ENCODE measurements around the gene FAM171A1.
"Not testable (repeated sequence)": the region's sequence is repeated elsewhere in the genome, so short reads cannot be mapped to it uniquely, and the experiment has no call there.

The FAM171A1 gene

DNA sequence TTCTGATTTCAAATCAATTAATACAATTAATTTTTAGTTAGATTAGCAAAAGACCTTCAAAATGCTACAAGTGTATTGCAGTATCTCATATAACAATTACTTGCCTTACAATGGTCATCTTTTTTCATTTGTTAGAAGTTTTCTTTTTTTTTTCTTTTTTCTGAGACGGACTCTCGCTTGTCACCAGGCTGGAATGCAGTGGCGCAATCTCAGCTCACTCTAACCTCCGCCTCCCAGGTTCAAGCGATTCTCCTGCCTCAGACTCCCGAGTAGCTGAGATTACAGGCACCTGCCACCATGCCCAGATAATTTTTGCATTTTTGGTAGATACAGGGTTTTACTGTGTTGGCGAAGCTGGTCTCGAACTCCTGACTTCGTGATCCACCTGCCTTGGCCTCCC lies 95.0 kb downstream of the FAM171A1 start:
- DNase-seq: not testable (repeated sequence)

DNA sequence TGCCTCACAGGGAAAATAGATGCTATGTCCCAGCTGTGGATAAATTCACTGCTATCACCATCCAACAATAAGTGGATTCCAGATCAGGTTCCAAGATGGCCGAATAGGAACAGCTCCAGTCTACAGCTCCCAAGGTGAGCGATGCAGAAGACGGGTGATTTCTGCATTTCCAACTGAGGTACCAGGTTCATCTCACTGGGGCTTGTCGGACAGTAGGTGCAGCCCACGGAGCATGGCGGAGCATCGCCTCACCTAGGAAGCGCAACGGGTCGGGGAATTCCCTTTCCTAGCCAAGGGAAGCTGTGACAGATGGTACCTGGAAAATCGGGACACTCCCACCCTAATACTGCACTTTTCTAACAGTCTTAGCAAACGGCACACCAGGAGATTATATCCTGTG lies 101.3 kb downstream of the FAM171A1 start:
- not testable (repeated sequence) for DNase-seq

DNA sequence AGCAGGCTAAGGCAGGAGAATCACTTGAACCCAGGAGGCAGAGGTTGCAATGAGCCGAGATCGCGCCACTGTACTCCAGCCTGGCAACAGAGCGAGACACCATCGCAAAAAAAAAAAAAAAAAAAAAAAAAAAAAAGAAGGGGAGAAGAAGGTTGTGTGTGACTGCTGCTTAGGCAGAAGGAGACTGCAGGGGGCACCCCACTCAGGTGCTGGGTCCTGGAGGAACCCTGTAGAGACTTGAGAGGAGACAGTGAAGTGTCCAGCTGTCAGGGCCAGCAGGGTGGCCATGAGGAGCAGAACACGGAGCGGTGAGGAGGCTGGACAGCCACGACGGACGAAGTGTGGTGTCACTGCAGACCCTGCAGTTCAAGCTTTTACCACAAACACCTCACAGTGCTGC lies 103.6 kb downstream of the FAM171A1 start:
- no peak for DNase-seq

DNA sequence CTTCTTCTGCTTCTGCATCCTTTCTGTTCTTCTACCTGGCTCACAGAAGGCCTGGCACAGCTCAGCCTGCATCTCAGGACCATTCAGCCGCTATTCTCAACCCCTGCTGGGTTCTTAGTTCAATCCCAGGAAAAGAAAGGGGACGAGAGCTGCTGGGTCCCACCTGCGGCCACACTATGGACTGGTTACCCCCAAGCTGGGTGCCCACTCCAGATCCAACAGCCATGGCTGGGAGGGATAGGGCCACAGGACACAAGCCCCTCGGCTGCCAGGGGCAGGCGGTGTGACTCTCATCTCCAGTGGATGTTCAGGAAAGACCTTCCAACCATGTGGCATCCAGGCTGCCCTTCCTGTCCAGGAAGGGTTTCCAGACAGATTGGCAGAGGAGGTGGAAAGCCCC lies 105.0 kb downstream of the FAM171A1 start:
- no peak for DNase-seq

DNA sequence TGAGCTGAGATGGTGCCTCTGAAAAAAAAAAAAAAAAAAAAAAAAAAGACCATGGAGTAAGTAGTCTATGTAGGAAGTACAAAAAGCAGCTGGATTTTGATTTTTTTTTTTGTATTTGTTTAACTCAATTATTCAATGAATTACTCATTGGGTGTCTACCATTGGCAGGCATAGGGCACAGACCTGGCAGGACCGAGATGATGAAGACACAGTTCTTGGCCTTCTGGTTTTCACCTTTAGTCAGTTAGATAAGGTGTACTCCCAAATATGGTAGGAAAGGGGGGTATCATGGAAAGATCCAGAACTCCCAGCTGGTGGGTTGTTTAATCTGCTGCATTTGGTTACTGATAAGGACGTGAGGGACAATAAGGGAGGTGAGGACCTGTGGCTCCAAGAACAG lies 105.5 kb downstream of the FAM171A1 start:
- DNase-seq: no peak

DNA sequence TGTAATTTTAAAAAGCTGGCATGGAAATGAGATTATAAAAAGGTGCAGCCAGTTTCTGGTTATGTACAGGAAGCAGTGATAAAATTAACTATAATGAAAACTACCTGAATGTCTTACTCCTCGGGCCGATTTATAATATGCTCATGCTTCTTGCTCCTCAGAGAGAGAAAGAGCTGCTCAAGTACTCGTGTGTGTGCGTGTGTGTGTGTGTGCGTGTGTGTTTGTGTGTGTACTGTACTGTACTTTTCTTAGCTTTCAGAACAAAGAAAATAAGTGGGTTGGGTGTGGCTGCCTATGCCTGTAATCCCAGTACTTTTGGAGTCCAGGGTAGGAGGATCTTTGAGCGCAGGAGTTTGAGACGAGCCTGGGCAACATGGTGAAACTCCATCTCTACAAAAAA lies 106.0 kb downstream of the FAM171A1 start:
- no peak for DNase-seq

DNA sequence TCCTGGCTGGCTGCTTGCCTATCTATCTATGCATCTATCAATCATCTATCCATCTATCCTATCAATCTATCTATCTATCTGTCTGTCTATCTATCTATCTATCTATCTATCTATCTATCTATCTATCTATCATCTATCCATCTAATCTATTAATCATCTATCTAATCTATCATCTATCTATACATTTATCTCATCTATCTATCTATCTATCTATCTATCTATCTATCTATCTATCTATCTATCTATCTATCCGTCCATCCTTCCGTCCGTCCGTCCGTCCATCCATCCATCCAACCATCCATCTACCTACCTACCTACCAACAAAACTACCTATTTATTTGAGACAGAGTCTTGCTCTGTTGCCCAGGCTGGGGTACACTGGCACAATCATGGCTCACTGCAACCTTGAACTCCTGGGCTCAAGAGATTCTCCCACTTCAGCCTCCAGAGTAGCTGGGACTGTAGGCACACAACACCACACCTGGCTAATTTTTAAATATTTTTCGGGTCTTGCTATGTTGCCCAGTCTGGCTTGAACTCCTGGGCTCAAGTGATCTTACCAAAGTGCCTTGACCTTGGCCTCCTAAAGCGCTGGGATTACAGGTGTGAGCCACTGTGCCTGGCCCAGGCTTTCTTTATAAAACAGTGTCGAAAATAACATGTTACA lies 107.3 kb downstream of the FAM171A1 start:
- DNase-seq: no peak

DNA sequence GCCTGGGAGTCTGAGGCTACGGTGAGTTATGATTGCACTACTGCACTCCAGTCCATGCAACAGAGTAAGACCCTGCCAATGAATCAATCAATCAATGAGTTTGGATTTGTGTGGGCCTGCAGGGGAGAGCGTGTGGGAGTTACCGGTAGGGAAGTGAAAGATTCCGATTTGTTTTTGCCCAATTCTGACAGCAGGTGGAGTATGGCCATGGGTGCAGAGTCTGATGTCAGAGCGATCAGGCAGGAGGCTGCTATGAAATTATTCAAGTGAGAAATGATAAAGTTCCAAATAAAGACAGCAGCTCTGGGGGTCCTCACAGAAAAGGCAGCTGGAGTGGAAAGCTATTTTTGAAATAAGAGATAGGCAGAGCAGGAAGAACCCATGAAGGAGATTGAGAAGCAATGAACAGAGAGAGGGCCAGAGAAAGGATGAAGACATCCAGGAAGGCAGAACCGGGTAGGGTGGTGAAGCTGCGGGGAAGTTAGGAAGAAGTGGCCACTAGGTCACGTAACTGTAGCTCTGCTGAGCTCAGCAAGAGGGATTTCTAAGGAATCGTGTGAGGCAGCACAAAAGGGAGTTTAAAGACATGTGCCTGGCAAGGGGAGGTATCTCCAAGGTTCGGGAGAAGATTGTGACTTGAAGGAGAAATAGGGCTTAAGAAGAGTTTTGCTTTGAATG lies 108.9 kb downstream of the FAM171A1 start:
- no peak for DNase-seq

DNA sequence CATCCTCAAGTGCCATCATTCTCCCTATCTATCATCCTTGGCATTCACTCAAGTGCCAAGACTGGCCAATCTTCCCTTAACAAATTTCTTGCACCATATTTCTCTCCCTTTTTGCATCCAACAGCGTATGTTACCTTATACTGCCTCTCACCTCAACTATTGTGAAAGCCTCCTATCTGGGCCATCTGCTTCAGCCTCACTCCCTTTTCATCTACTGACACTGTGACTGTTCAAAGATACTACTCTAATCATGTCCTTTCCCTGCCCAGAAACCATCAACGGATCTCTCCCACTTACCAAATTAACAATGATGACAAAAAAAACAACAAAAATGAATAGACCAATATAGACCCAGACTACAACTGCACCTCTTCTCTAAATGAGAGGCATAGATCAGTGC lies 112.0 kb downstream of the FAM171A1 start:
- DNase-seq: no peak

DNA sequence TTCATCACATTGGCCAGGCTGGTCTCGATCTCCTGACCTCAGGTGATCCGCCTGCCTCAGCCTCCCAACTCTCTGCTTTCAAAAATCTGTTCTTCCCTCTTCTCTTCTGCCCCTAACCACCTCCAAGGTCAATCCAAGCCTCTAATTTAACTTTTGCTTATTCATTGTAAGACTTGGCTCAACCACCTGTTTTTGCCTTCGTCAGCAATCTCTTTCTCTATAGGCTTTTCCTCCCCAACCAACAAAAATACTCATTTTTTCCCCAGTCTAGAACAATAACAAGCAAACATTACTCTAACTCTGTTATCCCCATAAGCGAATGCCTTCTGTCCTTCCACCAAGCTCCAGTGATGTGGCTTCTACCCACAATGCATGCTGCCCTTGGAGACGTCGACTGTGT lies 112.8 kb downstream of the FAM171A1 start:
- no peak for DNase-seq

DNA sequence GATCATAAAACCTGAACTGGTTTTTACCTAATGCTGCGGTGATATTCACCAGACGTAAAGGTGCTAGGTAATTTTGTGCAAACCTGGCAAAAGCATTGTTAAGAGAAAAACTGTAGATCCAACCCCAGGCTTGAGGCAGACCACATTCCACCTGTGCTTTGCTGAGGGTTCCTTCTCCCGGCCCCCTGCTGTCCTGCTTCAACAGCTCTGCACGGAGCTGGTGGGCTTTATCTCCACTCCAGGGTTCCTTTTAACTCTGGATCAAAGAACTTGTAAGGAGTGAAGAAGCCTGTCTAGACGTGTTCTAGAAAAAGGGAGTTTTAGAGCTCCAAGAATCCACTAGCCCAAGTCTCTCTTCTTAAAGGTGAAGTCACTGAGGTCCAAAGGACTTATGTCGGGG lies 115.1 kb downstream of the FAM171A1 start:
- no peak for DNase-seq

DNA sequence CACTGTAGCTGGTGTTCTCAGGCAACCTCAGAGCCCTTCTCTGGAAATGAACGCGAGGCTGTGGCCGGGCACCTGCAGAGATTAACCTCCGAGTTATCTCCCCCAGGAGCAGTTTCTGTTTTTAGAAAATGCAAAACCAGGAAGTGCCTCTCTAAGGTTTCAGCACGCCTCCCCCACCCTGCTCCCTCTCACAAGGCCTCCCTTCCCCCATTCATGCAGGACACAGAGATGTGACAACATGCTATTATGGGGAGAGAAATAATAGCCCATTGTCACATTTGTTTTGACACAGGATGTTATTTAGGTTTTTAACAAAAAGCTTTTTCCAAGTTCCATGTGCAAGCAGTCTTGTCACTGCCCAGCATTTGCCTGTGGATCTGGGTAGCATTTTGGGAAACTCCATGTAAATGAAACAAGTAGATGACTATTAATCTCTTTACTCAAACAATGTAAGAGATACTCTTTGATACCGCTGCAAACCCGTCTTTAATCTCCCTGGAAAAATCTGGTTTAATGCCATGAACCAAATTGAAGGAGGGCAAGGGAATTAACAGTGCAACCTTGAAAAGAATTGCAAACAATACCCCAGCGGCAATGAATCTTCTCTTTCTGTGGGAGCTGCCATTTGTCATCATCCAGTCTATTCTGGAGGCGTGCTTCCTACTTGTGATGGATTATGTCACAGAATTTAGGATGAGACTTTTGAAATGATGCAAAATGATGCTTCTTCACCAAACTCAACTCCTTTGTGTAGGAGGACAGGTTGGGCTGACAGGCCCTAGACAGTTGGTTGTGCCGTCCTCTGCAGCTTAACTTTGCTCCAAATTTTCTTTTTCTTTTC lies 116.1 kb downstream of the FAM171A1 start:
- DNase-seq: no peak

DNA sequence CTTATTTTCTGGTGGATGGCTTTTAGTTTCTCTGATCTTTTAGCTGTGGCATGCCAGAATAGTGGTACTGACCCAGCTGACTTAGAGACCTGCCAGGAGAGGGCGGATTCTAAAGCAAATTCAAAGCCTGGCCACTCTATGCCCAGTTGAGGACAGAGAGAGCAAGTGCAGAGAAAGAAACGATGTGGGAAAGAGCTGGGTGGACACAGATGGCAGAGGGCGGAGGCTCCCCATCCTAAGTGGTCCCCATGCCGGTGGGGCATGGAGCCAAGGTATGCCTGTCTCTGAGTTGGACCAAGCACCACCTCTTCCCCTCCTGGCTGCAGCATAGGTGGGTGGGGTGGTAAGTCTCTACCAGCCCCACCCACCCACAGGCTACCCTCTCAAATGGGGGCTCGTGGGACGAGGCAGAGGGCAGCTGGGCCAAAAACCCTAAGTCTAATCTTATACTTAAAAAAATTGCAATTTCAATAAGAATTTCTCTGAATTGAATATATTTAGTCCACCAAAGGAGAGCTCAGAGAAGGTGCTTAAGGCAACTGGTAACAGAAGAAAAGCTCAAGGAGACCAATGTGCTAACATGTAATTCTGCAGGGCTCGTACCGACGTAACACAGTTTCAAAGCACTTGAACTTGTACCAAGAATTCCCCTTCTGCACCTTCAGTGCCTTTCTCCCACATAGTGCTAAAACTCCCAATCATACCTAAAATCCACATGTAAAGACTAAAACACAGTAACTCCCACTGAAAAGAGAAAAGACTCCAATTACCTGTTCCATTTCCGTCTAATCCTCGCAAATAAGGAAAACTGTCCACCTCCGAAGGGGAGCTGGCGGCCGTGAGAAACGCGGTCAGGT lies 116.9 kb downstream of the FAM171A1 start:
- no peak for DNase-seq

DNA sequence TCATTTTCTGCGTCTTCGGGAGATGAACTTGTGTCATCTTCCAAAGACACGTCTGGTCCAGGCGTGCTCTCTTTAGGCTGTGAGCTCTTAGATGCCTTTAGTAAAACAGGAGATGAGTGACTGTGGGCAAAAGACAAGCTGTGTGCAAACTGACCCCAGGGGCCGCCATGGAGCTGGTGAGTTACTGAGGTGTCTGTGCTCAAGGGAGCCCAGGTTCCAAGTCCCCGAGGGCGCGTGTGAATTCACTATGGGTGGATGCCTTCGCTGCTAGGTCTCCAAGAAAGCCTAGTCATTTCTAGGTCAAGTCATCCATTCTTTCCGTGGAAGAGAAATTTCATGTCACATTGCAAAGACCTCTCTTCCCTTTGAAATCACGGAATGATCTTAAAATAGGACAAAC lies 118.7 kb downstream of the FAM171A1 start:
- no peak for DNase-seq

DNA sequence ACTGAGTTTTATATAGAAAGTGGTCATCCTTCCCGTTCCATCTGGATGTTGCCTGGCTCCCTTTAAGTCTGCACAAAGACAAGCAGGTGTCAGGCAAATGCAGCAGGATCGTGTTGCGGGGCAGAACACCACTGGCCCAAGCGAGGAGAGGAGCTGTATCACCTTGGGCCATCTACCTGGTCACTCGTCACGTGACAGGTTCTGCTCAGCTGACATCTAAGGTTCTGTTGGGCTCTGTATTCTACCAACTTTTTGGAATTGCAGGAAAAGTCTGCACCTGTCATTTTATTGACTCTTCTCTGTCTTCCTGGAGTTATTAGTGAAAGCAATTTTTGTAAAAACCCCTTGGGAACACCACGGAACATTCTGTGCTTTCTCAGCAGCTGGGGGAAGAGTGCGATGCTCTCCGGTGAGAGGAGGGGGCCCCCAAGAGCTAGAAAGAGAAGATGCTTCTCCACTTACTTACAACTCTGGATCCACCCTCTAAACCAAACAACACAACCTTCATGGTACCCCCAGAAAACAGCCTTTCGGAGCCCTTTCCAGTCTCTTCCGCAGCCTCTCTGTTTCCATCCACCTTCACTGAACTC lies 119.2 kb downstream of the FAM171A1 start:
- DNase-seq: no peak

DNA sequence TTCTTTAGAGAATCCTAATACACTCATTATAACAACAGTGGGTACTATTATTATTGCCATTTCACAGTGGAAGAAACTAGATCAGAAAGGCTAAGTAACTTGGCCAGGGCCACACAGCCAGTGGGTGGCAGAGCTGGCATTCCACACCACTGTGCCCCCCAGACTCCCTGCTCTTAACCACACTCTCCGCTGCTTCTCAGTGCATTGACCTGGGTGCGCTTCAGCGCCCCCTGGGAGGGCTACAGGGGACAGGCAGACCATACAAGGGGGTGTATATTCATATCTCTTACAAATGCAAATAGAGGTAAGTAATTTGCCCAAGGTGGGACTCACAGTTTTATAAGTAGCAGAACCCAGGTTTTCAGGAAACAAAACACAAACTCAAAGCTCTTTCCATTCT lies 125.6 kb downstream of the FAM171A1 start:
- DNase-seq: no peak

DNA sequence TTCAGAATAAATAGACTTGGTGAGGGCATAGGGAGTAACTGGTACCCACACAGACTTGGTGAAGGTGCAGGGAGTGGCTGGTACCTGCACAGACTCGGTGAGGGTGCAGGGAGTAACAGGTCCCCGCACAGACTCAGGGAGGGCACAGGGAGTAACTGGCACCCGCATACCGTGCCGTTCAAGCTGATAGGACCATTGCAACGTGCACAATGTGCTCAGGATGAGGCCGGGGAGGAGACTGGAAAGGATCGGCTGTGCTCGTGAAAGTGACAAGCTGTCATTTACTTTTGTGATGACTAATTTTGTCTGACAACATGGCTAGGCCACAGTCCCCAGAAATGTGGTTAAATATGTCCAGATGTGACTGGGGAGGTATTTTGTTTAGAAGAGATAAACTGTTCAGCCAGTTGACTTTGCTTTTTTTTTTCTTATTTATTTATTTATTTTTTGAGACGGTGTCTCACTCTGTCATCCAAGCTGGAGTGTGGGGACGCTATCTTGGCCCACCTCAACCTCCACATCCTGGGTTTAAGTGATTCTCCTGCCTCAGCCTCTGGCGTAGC lies 126.4 kb downstream of the FAM171A1 start:
- DNase-seq: no peak

DNA sequence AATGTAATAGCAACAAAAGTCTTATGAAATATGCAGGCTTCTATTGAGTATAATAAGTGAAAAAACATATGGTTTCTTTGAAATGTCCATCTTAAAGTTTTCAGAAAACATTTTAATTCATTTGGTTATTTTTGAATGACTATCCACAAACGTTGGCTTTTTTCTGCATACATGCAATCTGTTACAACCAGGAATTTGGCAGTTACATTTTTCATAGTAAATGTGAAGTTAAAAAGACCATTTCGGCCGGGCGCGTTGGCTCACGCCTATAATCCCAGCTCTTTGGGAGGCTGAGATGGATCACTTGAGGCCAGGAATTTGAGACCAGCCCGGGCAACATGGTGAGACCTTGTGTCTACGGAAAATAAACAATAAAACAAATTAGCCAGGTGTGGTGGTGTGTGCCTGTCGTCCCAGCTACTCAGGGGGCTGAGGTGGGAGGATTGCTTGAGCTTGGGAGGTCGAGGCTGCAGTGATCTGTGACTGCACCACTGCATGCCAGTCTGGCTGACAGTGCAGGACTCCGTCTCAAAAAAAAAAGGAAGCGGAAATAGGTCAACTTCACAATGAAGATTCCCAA lies 128.7 kb downstream of the FAM171A1 start:
- no peak for DNase-seq

DNA sequence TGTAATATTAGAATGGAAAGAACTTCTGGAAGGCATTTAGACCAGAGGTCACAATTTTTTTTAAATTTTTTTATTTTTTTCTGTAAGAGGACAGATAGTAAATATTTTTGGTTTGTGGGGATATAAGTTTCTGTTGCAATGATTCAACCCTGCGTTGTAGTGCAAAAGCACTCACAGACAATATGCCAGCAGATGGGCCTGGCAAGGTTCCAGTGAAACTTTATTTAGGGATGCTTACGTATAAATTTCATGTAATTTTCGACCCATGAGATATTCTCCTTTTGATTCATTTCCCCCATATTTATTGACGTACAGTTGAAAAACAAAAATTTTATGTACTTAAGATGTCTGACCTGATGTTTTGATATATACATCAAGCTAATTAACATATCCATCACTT lies 129.8 kb downstream of the FAM171A1 start:
- DNase-seq: no peak

DNA sequence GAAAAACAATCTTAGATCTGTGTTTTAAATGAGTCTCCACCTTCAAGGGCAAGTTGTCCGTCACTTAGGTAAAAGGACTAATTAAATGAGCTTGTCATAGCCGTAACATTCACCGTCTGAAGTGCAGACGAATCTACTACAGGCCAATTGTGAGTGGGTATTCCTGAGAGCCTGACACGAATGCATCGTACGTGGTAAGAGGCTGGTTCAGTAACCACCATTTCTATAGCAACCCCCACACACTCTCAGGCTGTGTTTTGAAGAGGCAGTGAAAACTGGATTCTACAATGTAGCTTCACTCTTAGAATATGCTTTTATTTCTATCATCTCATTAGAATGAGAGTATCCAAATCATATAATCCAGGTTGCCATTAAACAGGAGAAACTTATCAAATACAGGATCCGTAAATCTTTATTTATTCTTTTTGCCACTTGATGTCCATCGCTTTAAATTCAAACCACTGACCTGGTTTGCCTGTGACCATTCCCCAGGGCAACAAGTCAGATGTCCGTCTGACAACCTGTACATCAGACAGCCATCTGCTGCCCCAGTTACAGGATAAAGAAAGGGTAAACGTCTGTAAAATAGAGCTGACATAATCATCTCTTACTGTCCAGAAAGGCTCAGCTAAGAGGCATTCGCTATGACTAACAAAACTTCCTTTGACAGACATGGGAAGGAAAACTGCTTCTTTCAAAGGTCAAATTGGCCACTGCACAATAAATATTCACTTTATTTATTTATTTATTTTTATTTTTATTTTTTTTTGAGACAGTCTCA lies 132.3 kb downstream of the FAM171A1 start:
- no peak for DNase-seq

DNA sequence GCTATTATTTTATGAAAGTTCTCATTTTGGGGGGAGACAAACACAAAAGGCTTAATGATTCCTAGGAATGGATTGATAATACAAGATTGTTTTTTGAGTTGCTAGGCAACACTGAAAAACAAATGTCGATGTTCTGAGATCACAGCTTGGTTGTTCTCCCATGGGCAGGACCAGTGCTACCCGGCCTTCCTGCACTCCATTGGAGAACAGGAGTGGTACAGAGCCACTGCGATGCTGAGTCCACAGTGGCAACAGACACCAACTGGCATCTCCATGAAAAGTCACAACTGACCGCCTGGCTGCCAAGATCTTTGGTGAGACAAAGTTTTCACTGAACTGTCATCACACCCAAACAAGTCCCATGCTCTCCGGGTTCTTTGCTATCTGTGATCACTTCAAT lies 133.7 kb downstream of the FAM171A1 start:
- DNase-seq: no peak

Measured in MV-4-11 (cell line).